Endodermal cell (in vitro differentiated cells): ENCODE data around the gene EPHA8. TPM values are rescaled to one million over a fixed set of nuclear protein-coding genes. Genes with fewer than 3 reads are reported as not detected.

Source experiments
- DNase-seq: peaks from one replicate; pipeline ENCODE4 v3.0.0-alpha.2; 2017
- H3K27ac ChIP-seq: 2 replicates; pipeline ENCODE4 v1.5.1; 2013; ENCODE audit warnings: mild to moderate bottlenecking, low read depth, low read length, moderate library complexity
- H3K27me3 ChIP-seq: 2 replicates; pipeline ENCODE4 v1.6.1; 2013; ENCODE audit warnings: mild to moderate bottlenecking, low read length, moderate library complexity; ENCODE audit not compliant: insufficient read depth, control insufficient read depth, poor library complexity, severe bottlenecking
- H3K36me3 ChIP-seq: 2 replicates; pipeline ENCODE4 v1.7.0; 2013; ENCODE audit warnings: mild to moderate bottlenecking, low read length, moderate library complexity; ENCODE audit not compliant: control insufficient read depth, insufficient read depth
- H3K4me1 ChIP-seq: one replicate; pipeline ENCODE4 v1.7.0; 2013; ENCODE audit warnings: low read length; ENCODE audit not compliant: control insufficient read depth, insufficient read depth
- H3K4me3 ChIP-seq: 2 replicates; pipeline ENCODE4 v1.5.1; 2013; ENCODE audit warnings: mild to moderate bottlenecking, low read length, moderate library complexity
- H3K9ac ChIP-seq: 2 replicates; pipeline ENCODE4 v1.6.1; 2013; ENCODE audit warnings: mild to moderate bottlenecking, low read length, moderate library complexity; ENCODE audit not compliant: poor library complexity, severe bottlenecking; ENCODE audit errors: extremely low read depth
- H3K9me3 ChIP-seq: 2 replicates; pipeline ENCODE4 v1.6.1; 2013; ENCODE audit warnings: mild to moderate bottlenecking, low read length, moderate library complexity; ENCODE audit not compliant: control insufficient read depth
- H3K27ac Mint-ChIP-seq: 2 replicates; pipeline ENCODE4 v1.8.0; 2020; ENCODE audit warnings: mixed read lengths
- H3K27me3 Mint-ChIP-seq: 2 replicates; pipeline ENCODE4 v1.8.0; 2021; ENCODE audit warnings: mild to moderate bottlenecking, mixed read lengths; ENCODE audit not compliant: insufficient read depth
- H3K36me3 Mint-ChIP-seq: 2 replicates; pipeline ENCODE4 v1.8.0; 2020; ENCODE audit warnings: low read depth, mixed read lengths
- H3K4me1 Mint-ChIP-seq: 2 replicates; pipeline ENCODE4 v1.8.0; 2020; ENCODE audit warnings: mixed read lengths
- H3K4me3 Mint-ChIP-seq: 2 replicates; pipeline ENCODE4 v1.8.0; 2020; ENCODE audit warnings: mild to moderate bottlenecking, moderate library complexity, mixed read lengths
- H3K9me3 Mint-ChIP-seq: 2 replicates; pipeline ENCODE4 v1.8.0; 2020; ENCODE audit warnings: mild to moderate bottlenecking, mixed read lengths
- WGBS, 2 experiments: methylation state at CpG; one replicate each; pipeline versions ENCODE4 v1.1.5 to v1.1.7; 2013; ENCODE audit warnings: missing lambda C conversion rate in 2 of 2, mixed read lengths in 1 of 2; ENCODE audit not compliant: insufficient coverage in 1 of 2, insufficient read length in 1 of 2; 5-methylcytosine and 5-hydroxymethylcytosine counted together
- total RNA-seq, 2 donors: library from RNA; stranded (reverse); fragmentation: NEBNext Ultra II Directional in 1 of 2; extraction: Animal tissue kit (Norgen Biotek cat#: 25700) in 1 of 2; gene quantifications; 2 replicates in 1 of 2; 3 replicates in 1 of 2; pipeline ENCODE4 v1.2.1, GENCODE V29; 2021
- TF ChIP-seq, protein P1 (sequence below): fragments of 200-600 bp; sonication (generic); conservative IDR thresholded peaks from 2 replicates; pipeline ENCODE4 v1.5.0; 2021; ENCODE audit warnings: antibody characterized with exemption, mild to moderate bottlenecking

EPHA8 gene
- total RNA-seq, 2 donors from 2014 or later: 1.5 TPM

DNA sequence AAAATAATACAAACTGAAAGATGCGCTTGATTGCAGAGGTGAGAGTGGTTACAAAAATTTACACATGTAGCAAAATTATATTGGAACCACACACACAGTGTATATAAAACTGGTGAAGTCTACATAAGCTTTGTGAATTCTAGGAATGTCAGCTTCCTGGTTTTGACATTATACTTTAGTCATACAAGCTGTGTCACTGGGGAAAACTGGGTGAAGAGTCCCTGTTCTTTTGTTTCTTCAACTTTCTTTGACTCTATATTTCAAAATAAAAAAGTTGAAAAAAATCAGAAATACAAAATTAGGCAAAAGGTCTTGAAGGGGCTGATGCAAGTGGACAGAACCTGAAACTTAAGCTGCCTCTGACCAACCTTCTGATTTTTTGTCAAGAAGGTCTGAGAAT, 83.1 kb downstream of the EPHA8 start:
- no peaks in the 10 kb centered on the region for H3K36me3 Mint-ChIP-seq
- Histone ChIP-seq H3K27ac (no peak overlapping the region), H3K9ac (no peak overlapping the region), H3K9me3 (no peaks in the 10 kb centered on the region), H3K36me3 (no peaks in the 10 kb centered on the region), H3K27me3 (no peaks in the 10 kb centered on the region), H3K4me3 (no peak overlapping the region), H3K4me1 (no peaks in the 10 kb centered on the region)
- H3K27me3 Mint-ChIP-seq: peaks cover 6% of the 10 kb centered on the region
- no peak overlapping the region for H3K4me3 Mint-ChIP-seq
- no peaks in the 10 kb centered on the region for H3K4me1 Mint-ChIP-seq
- no peaks in the 10 kb centered on the region for H3K9me3 Mint-ChIP-seq
- DNase-seq: no peak
- no peak overlapping the region for H3K27ac Mint-ChIP-seq
- WGBS, 2 experiments: 29% methylated on average over 1 of the region's 1 CpG; no CpG with 5 or more reads in 1 of the 2 experiments
- TF ChIP-seq, protein P1, sequence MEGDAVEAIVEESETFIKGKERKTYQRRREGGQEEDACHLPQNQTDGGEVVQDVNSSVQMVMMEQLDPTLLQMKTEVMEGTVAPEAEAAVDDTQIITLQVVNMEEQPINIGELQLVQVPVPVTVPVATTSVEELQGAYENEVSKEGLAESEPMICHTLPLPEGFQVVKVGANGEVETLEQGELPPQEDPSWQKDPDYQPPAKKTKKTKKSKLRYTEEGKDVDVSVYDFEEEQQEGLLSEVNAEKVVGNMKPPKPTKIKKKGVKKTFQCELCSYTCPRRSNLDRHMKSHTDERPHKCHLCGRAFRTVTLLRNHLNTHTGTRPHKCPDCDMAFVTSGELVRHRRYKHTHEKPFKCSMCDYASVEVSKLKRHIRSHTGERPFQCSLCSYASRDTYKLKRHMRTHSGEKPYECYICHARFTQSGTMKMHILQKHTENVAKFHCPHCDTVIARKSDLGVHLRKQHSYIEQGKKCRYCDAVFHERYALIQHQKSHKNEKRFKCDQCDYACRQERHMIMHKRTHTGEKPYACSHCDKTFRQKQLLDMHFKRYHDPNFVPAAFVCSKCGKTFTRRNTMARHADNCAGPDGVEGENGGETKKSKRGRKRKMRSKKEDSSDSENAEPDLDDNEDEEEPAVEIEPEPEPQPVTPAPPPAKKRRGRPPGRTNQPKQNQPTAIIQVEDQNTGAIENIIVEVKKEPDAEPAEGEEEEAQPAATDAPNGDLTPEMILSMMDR: no peak

GRCh38 chr1:22650089-22650693, 86.9 kb downstream of the EPHA8 start:
- no peak overlapping the region for H3K27ac ChIP-seq
- no peaks in the 10 kb centered on the region for H3K9me3 ChIP-seq
- no peaks in the 10 kb centered on the region for H3K27me3 ChIP-seq
- 91 to 95% methylated on average over 6 to 13 of the region's 13 CpGs for WGBS, 2 experiments
- Mint-ChIP-seq H3K9me3 (no peaks in the 10 kb centered on the region), H3K4me3 (no peak overlapping the region), H3K4me1 (no peaks in the 10 kb centered on the region), H3K27me3 (peaks cover 3% of the 10 kb centered on the region), H3K36me3 (no peaks in the 10 kb centered on the region), H3K27ac (no peak overlapping the region)
- no peaks in the 10 kb centered on the region for H3K4me1 ChIP-seq
- H3K36me3 ChIP-seq: no peaks in the 10 kb centered on the region
- H3K4me3 ChIP-seq: no peak overlapping the region
- no peak overlapping the region for H3K9ac ChIP-seq
- TF ChIP-seq, protein P1: no peak
- no peak for DNase-seq

GRCh38 chr1:22651941-22652856, 88.9 kb downstream of the EPHA8 start:
- peaks cover 16% of the 10 kb centered on the region for H3K27me3 ChIP-seq
- H3K9me3 ChIP-seq: no peaks in the 10 kb centered on the region
- H3K27ac Mint-ChIP-seq: no peak overlapping the region
- H3K36me3 Mint-ChIP-seq: no peaks in the 10 kb centered on the region
- WGBS, 2 experiments: 87 to 91% methylated on average over 9 to 14 of the region's 15 CpGs
- no peaks in the 10 kb centered on the region for H3K9me3 Mint-ChIP-seq
- peaks cover 8% of the 10 kb centered on the region for H3K27me3 Mint-ChIP-seq
- H3K27ac ChIP-seq: no peak overlapping the region
- TF ChIP-seq, protein P1: no peak
- no peak for DNase-seq
- no peaks in the 10 kb centered on the region for H3K4me1 Mint-ChIP-seq
- H3K4me3 Mint-ChIP-seq: no peak overlapping the region
- no peaks in the 10 kb centered on the region for H3K36me3 ChIP-seq
- no peak overlapping the region for H3K4me3 ChIP-seq
- no peaks in the 10 kb centered on the region for H3K4me1 ChIP-seq
- H3K9ac ChIP-seq: no peak overlapping the region
